ENCODE measurements around the gene HSF2BP. TPM values are rescaled to one million over a fixed set of nuclear protein-coding genes. Genes with fewer than 3 reads are reported as not detected.

The HSF2BP gene
- total RNA-seq, 6 donors from 2014 or later, result 0.40 to 0.91 (median 0.45) TPM; not detected in 2

DNA sequence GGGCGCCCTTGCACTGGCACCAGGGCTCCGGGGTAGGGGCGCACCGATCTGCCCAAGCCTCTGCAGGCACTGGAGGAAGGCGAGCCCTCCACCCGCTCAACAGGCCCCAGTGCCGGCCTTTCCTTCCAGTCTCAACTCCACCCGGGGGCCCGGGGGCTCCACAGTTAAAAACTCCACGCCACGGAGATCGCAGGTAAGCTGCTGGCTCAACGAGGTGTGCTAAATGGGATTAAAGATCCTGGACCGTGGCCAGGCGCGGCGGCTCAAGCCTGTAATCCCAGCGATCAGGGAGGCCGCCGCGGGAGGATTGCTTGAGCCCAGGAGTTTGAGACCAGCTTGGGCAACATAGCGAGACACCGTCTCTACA lies 536 bp downstream of the HSF2BP start:
- peak overlapping the region in 3 of 4 donors; percentile 98 to 100 (median 99) for H3K4me3 ChIP-seq
- peaks cover 0 to 22% (median 5%) of the 10 kb centered on the region in 4 donors for H3K36me3 ChIP-seq
- no peak for TF ChIP-seq POLR2AphosphoS5 (IDR thresholded peaks at IDR 0.05)
- TF ChIP-seq, protein P1, sequence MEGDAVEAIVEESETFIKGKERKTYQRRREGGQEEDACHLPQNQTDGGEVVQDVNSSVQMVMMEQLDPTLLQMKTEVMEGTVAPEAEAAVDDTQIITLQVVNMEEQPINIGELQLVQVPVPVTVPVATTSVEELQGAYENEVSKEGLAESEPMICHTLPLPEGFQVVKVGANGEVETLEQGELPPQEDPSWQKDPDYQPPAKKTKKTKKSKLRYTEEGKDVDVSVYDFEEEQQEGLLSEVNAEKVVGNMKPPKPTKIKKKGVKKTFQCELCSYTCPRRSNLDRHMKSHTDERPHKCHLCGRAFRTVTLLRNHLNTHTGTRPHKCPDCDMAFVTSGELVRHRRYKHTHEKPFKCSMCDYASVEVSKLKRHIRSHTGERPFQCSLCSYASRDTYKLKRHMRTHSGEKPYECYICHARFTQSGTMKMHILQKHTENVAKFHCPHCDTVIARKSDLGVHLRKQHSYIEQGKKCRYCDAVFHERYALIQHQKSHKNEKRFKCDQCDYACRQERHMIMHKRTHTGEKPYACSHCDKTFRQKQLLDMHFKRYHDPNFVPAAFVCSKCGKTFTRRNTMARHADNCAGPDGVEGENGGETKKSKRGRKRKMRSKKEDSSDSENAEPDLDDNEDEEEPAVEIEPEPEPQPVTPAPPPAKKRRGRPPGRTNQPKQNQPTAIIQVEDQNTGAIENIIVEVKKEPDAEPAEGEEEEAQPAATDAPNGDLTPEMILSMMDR (IDR thresholded peaks at IDR 0.05), result no peak
- TF ChIP-seq POLR2A (IDR thresholded peaks at IDR 0.05), result no peak
- no peak for TF ChIP-seq EP300 (IDR thresholded peaks at IDR 0.05)
- no peaks in the 10 kb centered on the region for H3K9me3 ChIP-seq
- peak in 1 of 2 donors; percentile 76 for DNase-seq
- no peaks in the 10 kb centered on the region for H3K27me3 ChIP-seq
- H3K27ac ChIP-seq, result peak overlapping the region; percentile 86 to 91 (median 88)
- no peak for ATAC-seq (ENCODE audit: low FRiP score in 2 of 2)
- WGBS, 2 donors, result 86 to 87% methylated on average over 7 to 23 of the region's 23 CpGs
- H3K4me1 ChIP-seq, result peaks cover 23 to 31% (median 27%) of the 10 kb centered on the region in 4 donors

DNA sequence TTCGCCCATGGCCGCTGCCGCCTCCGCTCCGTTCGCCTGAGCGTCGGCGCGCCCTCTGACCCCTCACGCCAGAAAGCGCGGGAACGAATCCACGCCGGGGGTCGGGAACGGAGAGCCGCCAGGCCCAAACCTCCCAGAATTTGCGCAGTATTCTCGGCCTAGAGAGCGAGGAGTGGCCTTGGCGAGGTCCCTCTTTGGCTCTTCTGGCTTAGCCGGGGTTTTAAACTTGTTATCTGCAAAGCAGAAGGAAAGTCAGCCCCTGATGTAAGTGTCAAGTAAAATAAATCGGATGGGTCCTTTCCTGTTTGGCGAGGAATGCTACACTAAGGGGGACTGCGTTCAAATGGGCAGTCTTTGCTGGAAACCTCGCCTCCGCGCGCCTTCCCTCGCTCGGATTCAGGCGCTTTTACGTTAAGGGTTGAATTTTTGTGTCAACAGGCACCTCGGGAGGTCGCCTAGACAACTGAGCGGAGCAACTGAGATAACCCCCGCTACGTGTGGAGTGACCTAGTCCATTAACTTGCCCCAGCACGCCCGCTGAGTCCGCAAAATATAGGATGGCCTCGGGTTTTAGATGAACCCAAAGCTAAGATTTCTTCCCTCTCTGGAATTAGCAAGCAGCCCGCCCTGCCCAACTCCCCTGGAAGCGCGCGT lies 1.1 kb downstream of the HSF2BP start:
- no peaks in the 10 kb centered on the region for H3K9me3 ChIP-seq
- no peak for TF ChIP-seq EP300 (IDR thresholded peaks at IDR 0.05)
- no peak for TF ChIP-seq POLR2AphosphoS5 (IDR thresholded peaks at IDR 0.05)
- TF ChIP-seq, protein P1 (IDR thresholded peaks at IDR 0.05), result no peak
- no peak for TF ChIP-seq POLR2A (IDR thresholded peaks at IDR 0.05)
- no peak for ATAC-seq (ENCODE audit: low FRiP score in 2 of 2)
- no peaks in the 10 kb centered on the region for H3K27me3 ChIP-seq
- H3K4me3 ChIP-seq, result no peak overlapping the region
- peaks cover 0 to 16% (median 3%) of the 10 kb centered on the region in 4 donors for H3K36me3 ChIP-seq
- WGBS, 2 donors, result 92 to 93% methylated on average over 39 to 40 of the region's 48 CpGs
- H3K27ac ChIP-seq, result no peak overlapping the region
- peak in 1 of 2 donors; percentile 36 for DNase-seq
- peaks cover 23 to 31% (median 27%) of the 10 kb centered on the region in 4 donors for H3K4me1 ChIP-seq

DNA sequence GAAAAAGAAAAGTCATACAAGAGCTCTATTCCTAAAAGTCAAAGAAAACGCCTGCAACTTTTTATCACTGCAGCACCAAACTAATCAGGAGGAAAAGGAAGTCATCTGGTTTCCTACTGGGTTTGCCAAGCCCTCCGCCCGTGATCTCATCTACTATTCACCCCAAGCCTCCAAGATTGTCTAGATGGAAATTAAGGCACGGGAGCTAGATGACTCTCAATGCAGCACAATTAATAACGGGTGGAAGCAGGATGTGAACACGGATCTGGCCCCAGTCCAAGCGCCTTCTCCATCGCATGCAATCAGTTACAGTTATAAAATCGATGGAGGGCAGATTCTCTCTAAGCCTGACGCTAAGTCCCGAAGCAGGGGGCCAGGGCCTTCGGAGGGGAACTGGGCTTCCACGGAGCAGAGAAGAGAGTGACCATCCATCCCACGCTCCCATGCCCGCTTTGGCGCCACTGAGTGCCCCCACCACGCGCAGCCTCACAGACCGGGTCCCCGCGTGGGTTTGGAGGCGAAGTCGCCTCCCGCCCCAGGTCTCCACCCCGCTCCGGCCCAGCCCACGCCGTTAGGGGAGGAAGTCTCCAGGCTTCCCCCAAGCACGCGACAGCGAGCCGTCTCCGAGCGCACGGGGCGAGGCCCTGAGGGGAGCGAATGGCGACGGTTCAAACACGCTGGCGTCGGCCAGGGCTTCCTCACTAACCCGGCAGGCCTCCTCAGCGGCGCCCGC lies 1.8 kb downstream of the HSF2BP start:
- Histone ChIP-seq H3K9me3 (no peaks in the 10 kb centered on the region), H3K27me3 (no peaks in the 10 kb centered on the region), H3K4me3 (no peak overlapping the region), H3K27ac (no peak overlapping the region), H3K4me1 (peaks cover 23 to 31% (median 27%) of the 10 kb centered on the region in 4 donors), H3K36me3 (peaks cover 0 to 9% (median 2%) of the 10 kb centered on the region in 4 donors)
- DNase-seq, result peak in 1 of 2 donors; percentile 81
- ATAC-seq (ENCODE audit: low FRiP score in 2 of 2), result no peak
- 72 to 75% methylated on average over 25 to 30 of the region's 46 CpGs for WGBS, 2 donors
- TF ChIP-seq, protein P1 (IDR thresholded peaks at IDR 0.05), result no peak
- TF ChIP-seq POLR2A (IDR thresholded peaks at IDR 0.05) (no peak), EP300 (IDR thresholded peaks at IDR 0.05) (no peak), POLR2AphosphoS5 (IDR thresholded peaks at IDR 0.05) (no peak)

DNA sequence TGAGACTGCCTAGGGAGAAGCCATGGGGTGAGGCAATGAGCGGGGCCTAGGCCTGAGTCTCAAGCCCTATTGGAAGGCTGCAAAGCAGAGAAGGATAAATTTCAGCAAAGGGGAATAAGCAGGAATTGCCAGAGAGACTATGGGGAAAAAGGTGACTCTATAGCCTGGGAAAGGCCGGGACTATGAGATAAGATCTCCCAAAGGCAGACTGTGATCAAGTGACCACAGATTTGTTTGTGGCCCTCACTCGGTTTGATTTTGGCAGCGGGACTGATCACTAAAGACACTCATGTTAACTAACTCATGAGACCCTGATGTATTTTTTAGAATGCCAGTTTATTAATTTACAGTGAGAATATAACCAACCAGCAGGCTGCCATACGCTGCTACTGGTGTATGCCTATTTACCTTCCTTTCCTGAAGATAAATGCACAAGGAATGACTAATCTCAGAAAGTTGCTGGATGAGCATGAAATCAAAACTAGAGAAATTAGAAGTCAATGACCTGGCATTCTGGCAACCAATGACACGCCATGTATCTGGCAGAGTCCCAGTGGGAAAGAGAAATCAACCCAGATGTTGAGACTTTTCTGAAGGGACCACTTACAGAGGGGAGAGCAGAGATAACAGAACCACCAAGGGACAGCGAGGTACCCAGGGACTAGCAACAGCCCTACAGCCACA lies 4.3 kb downstream of the HSF2BP start:
- Histone ChIP-seq H3K27ac (no peak overlapping the region), H3K9me3 (no peaks in the 10 kb centered on the region), H3K4me1 (peaks cover 6 to 18% (median 13%) of the 10 kb centered on the region in 4 donors), H3K4me3 (no peak overlapping the region), H3K36me3 (no peaks in the 10 kb centered on the region), H3K27me3 (no peaks in the 10 kb centered on the region)
- DNase-seq (no peak), ATAC-seq (ENCODE audit: low FRiP score in 2 of 2) (no peak)
- TF ChIP-seq POLR2AphosphoS5 (IDR thresholded peaks at IDR 0.05) (no peak), EP300 (IDR thresholded peaks at IDR 0.05) (no peak), POLR2A (IDR thresholded peaks at IDR 0.05) (no peak)
- TF ChIP-seq, protein P1 (IDR thresholded peaks at IDR 0.05), result no peak
- 89 to 91% methylated on average over 7 of the region's 7 CpGs for WGBS, 2 donors

Measured in upper lobe of left lung (tissue), 6 donors.